Fibroblast of the aortic adventitia (primary cell): ENCODE results near the gene LAMA2. TPM values are rescaled to one million over a fixed set of nuclear protein-coding genes. Genes with fewer than 3 reads are reported as not detected.

Experiments used
- DNase-seq: peaks from one replicate; pipeline ENCODE4 v3.0.0-alpha.2; 2010; ENCODE audit warnings: low read depth
- H3K4me3 ChIP-seq: 2 replicates; pipeline ENCODE4 v1.5.1; 2011; ENCODE audit warnings: low read depth, mild to moderate bottlenecking, control low read depth, low read length, moderate library complexity
- CTCF ChIP-seq: IDR thresholded peaks from 2 replicates; pipeline ENCODE4 v1.5.1; 2011; ENCODE audit warnings: mild to moderate bottlenecking, low read length, control low read depth, inconsistent platforms; ENCODE audit not compliant: insufficient read depth
- total RNA-seq: library from RNA; depleted of rRNA; stranded (reverse); fragments of >200 nt; gene quantifications from 2 replicates; pipeline ENCODE4 v1.2.3, GENCODE V29; 2012; ENCODE audit warnings: low replicate concordance

LAMA2 gene
- total RNA-seq, 1 donor = 99.1 TPM

- TF ChIP-seq CTCF = no peak
- H3K4me3 ChIP-seq = no peak overlapping the region
- DNase-seq = peak; percentile 46
These were observed 148.2 kb downstream of the LAMA2 start for GRCh38 chr6:129031051-129031599.

- DNase-seq = peak; percentile 52
- H3K4me3 ChIP-seq = no peak overlapping the region
- TF ChIP-seq CTCF = no peak
These were observed 149.7 kb downstream of the LAMA2 start for GRCh38 chr6:129032602-129033001.

GRCh38 chr6:129033180-129033579 is 150.2 kb downstream of the LAMA2 start:
- no peak for DNase-seq
- TF ChIP-seq CTCF = no peak

GRCh38 chr6:129033581-129033980 is 150.6 kb downstream of the LAMA2 start:
- H3K4me3 ChIP-seq = no peak overlapping the region
- no peak for DNase-seq
- TF ChIP-seq CTCF = no peak

More at GRCh38 chr6:129033180-129033579, 150.2 kb downstream of the LAMA2 start:
- no peak overlapping the region for H3K4me3 ChIP-seq

GRCh38 chr6:129041563-129041962 is 158.6 kb downstream of the LAMA2 start:
- TF ChIP-seq CTCF = no peak
- no peak for DNase-seq
- H3K4me3 ChIP-seq = no peak overlapping the region

- no peak overlapping the region for H3K4me3 ChIP-seq
- DNase-seq = no peak
- TF ChIP-seq CTCF = no peak
These were observed 163.6 kb downstream of the LAMA2 start for GRCh38 chr6:129046526-129046925.

- no peak for DNase-seq
- no peak overlapping the region for H3K4me3 ChIP-seq
- no peak for TF ChIP-seq CTCF
These were observed 164.9 kb downstream of the LAMA2 start for GRCh38 chr6:129047834-129048233.
